Liver (tissue), 9 donors: ENCODE measurements around the gene LEKR1. TPM values are rescaled to one million over a fixed set of nuclear protein-coding genes. Genes with fewer than 3 reads are reported as not detected.
"Not testable (repeated sequence)": the region's sequence is repeated elsewhere in the genome, so short reads cannot be mapped to it uniquely, and the experiment has no call there.

ENCODE experiments used
- DNase-seq: peaks from one replicate; pipeline ENCODE4 v3.0.0-alpha.2; 2017; ENCODE audit warnings: low spot score
- H3K27ac ChIP-seq, 2 donors: one replicate each; pipeline ENCODE4 v1.7.0; 2013; ENCODE audit warnings: inconsistent platforms in 2 of 2, low read length in 2 of 2, control low read depth in 1 of 2, low read depth in 1 of 2, mild to moderate bottlenecking in 1 of 2
- H3K27me3 ChIP-seq, 4 donors: one replicate each; pipeline versions ENCODE4 v1.6.1 to v1.7.0; 2013; ENCODE audit warnings: low read length in 3 of 4, inconsistent platforms in 1 of 4, mild to moderate bottlenecking in 1 of 4, moderate library complexity in 1 of 4; ENCODE audit not compliant: control insufficient read depth in 4 of 4, insufficient read depth in 4 of 4
- H3K36me3 ChIP-seq, 4 donors: one replicate each; pipeline versions ENCODE4 v1.6.1 to v1.7.0; 2013; ENCODE audit warnings: low read length in 3 of 4, mild to moderate bottlenecking in 3 of 4, low read depth in 1 of 4, moderate library complexity in 1 of 4; ENCODE audit not compliant: control insufficient read depth in 4 of 4, insufficient read depth in 3 of 4
- H3K4me1 ChIP-seq, 4 donors: one replicate each; pipeline versions ENCODE4 v1.6.1 to v1.7.0; 2013; ENCODE audit warnings: low read length in 3 of 4, mild to moderate bottlenecking in 3 of 4, moderate library complexity in 1 of 4; ENCODE audit not compliant: control insufficient read depth in 4 of 4, insufficient read depth in 4 of 4
- H3K4me3 ChIP-seq, 3 donors: one replicate each; pipeline versions ENCODE4 v1.6.1 to v1.7.0; 2013; ENCODE audit warnings: low read length in 3 of 3, control low read depth in 1 of 3, low read depth in 1 of 3, mild to moderate bottlenecking in 1 of 3
- H3K9ac ChIP-seq, 2 donors: one replicate each; pipeline ENCODE4 v1.7.0; 2013; ENCODE audit warnings: low read length in 2 of 2, mild to moderate bottlenecking in 2 of 2, moderate library complexity in 2 of 2, control low read depth in 1 of 2, low read depth in 1 of 2
- H3K9me3 ChIP-seq, 4 donors: one replicate each; pipeline versions ENCODE4 v1.6.1 to v1.7.0; 2013; ENCODE audit warnings: low read length in 3 of 4; ENCODE audit not compliant: control insufficient read depth in 4 of 4
- EGR1 ChIP-seq, 2 donors: IDR thresholded peaks; 2 replicates each; pipeline ENCODE4 v1.6.1; 2016 to 2018; ENCODE audit warnings: antibody characterized with exemption in 2 of 2, low read depth in 2 of 2
- FOXA1 ChIP-seq: IDR thresholded peaks from 2 replicates; pipeline ENCODE4 v1.6.1; 2016; ENCODE audit warnings: antibody characterized with exemption
- GABPA ChIP-seq, 2 donors: IDR thresholded peaks in 1 of 2; conservative IDR thresholded peaks in 1 of 2; 2 replicates each; pipeline ENCODE4 v1.6.1; 2016; ENCODE audit warnings: antibody characterized with exemption in 2 of 2, mild to moderate bottlenecking in 1 of 2, moderate library complexity in 1 of 2
- HNF4A ChIP-seq, 2 donors: conservative IDR thresholded peaks; 2 replicates each; pipeline ENCODE4 v1.6.1; 2016; ENCODE audit warnings: antibody characterized with exemption in 2 of 2, mild to moderate bottlenecking in 2 of 2
- HNF4G ChIP-seq: IDR thresholded peaks from 2 replicates; pipeline ENCODE4 v1.6.1; 2016; ENCODE audit warnings: antibody characterized with exemption
- JUND ChIP-seq, 2 donors: IDR thresholded peaks; 2 replicates each; pipeline ENCODE4 v1.6.1; 2016; ENCODE audit warnings: antibody characterized with exemption in 2 of 2
- MAX ChIP-seq: IDR thresholded peaks from 2 replicates; pipeline ENCODE4 v1.6.1; 2016; ENCODE audit warnings: antibody characterized with exemption
- NR2F2 ChIP-seq: IDR thresholded peaks from 2 replicates; pipeline ENCODE4 v1.6.1; 2016; ENCODE audit warnings: antibody characterized with exemption
- RAD21 ChIP-seq, 2 donors: IDR thresholded peaks; 2 replicates each; pipeline ENCODE4 v1.6.1; 2016; ENCODE audit warnings: antibody characterized with exemption in 2 of 2, mild to moderate bottlenecking in 2 of 2
- SP1 ChIP-seq: IDR thresholded peaks from 2 replicates; pipeline ENCODE4 v1.6.1; 2018; ENCODE audit warnings: antibody characterized with exemption, mild to moderate bottlenecking
- TAF1 ChIP-seq: conservative IDR thresholded peaks from 2 replicates; pipeline ENCODE4 v1.6.1; 2016; ENCODE audit warnings: antibody characterized with exemption, mild to moderate bottlenecking
- YY1 ChIP-seq: IDR thresholded peaks from 2 replicates; pipeline ENCODE4 v1.6.1; 2016; ENCODE audit warnings: antibody characterized with exemption, mild to moderate bottlenecking
- ZBTB33 ChIP-seq: IDR thresholded peaks from 2 replicates; pipeline ENCODE4 v1.6.1; 2016; ENCODE audit warnings: antibody characterized with exemption
- WGBS: extraction: QIAGEN DNeasy Blood & Tissue Kit; methylation state at CpG from one replicate; pipeline ENCODE4 v1.1.7; 2013; 5-methylcytosine and 5-hydroxymethylcytosine counted together
- polyA plus RNA-seq, 2 donors: library from polyadenylated mRNA; stranded (reverse) in 1 of 2; unstranded in 1 of 2; fragments of 200-250 nt in 1 of 2; fragments of >200 nt in 1 of 2; fragmentation: Nextera tagmentation in 1 of 2; extraction: Ambion mirVana in 1 of 2; gene quantifications; one replicate each; pipeline versions ENCODE4 v1.2.1 to v1.2.3, GENCODE V29; 2013 to 2015
- total RNA-seq, 2 donors: library from RNA; depleted of rRNA; stranded (reverse); fragments of >200 nt; gene quantifications; one replicate each; pipeline ENCODE4 v1.2.3, GENCODE V29; 2014
- TF ChIP-seq, protein P1 (sequence below): IDR thresholded peaks from 2 replicates; pipeline ENCODE4 v1.6.1; 2016; ENCODE audit warnings: antibody characterized with exemption
- TF ChIP-seq, protein P2 (sequence below): fragments of 150-350 bp; IDR thresholded peaks from 2 replicates; pipeline ENCODE4 v1.5.1; 2017; ENCODE audit warnings: improper control_type of control experiment, low read depth, low read length; ENCODE audit not compliant: missing input control
- donor health status: healthy.
- donor health status: healthy.
- donor health status: healthy.
- donor health status: healthy.
- donor health status: healthy.

LEKR1 gene
- total and polyA plus RNA-seq, 4 donors = 0.19 to 0.72 (median 0.44) TPM

GRCh38 chr3:156963096-156963495 lies 136.9 kb downstream of the LEKR1 start (continued):
- no peak for TF ChIP-seq GABPA (IDR thresholded peaks at IDR 0.05 in 1 of 2, conservative IDR thresholded peaks at IDR 0.05 in 1 of 2)
- TF ChIP-seq RAD21 (IDR thresholded peaks at IDR 0.05) = no peak
- no peak for TF ChIP-seq EGR1 (IDR thresholded peaks at IDR 0.05; ENCODE audit: low read depth in 2 of 2)
- TF ChIP-seq HNF4A (conservative IDR thresholded peaks at IDR 0.05) = no peak
- TF ChIP-seq NR2F2 = no peak
- no peak for TF ChIP-seq FOXA1
- TF ChIP-seq, protein P1, sequence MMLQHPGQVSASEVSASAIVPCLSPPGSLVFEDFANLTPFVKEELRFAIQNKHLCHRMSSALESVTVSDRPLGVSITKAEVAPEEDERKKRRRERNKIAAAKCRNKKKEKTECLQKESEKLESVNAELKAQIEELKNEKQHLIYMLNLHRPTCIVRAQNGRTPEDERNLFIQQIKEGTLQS = no peak
- TF ChIP-seq SP1 = no peak
- no peak for TF ChIP-seq TAF1

DNA sequence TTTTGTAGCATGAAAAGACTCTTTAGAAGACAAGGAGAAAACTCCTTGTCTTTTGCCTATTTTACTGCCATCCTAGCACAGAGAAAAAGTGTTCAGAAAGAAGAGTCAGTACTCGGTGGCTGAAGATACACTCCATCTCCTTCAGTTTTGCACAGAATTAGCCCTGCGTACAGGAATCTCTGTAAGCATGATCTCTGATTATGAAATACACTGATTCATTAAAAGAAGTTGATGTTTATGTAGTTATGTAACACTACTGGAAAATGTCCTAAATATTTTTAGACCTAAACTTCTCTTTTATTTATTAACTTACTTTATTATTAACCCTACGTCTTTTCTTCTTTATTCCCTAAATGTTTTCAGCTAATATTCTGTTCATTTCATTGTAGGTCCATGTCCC lies 138.4 kb downstream of the LEKR1 start:
- 74% methylated on average over 3 of the region's 3 CpGs for WGBS
- TF ChIP-seq, protein P1 = no peak
- TF ChIP-seq FOXA1 (no peak), YY1 (no peak), EGR1 (IDR thresholded peaks at IDR 0.05; ENCODE audit: low read depth in 2 of 2) (no peak), JUND (IDR thresholded peaks at IDR 0.05) (no peak), HNF4G (no peak), RAD21 (IDR thresholded peaks at IDR 0.05) (no peak), MAX (no peak), HNF4A (conservative IDR thresholded peaks at IDR 0.05) (no peak), GABPA (IDR thresholded peaks at IDR 0.05 in 1 of 2, conservative IDR thresholded peaks at IDR 0.05 in 1 of 2) (no peak), ZBTB33 (no peak)
- TF ChIP-seq, protein P2, sequence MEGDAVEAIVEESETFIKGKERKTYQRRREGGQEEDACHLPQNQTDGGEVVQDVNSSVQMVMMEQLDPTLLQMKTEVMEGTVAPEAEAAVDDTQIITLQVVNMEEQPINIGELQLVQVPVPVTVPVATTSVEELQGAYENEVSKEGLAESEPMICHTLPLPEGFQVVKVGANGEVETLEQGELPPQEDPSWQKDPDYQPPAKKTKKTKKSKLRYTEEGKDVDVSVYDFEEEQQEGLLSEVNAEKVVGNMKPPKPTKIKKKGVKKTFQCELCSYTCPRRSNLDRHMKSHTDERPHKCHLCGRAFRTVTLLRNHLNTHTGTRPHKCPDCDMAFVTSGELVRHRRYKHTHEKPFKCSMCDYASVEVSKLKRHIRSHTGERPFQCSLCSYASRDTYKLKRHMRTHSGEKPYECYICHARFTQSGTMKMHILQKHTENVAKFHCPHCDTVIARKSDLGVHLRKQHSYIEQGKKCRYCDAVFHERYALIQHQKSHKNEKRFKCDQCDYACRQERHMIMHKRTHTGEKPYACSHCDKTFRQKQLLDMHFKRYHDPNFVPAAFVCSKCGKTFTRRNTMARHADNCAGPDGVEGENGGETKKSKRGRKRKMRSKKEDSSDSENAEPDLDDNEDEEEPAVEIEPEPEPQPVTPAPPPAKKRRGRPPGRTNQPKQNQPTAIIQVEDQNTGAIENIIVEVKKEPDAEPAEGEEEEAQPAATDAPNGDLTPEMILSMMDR = no peak
- H3K27me3 ChIP-seq = no peaks in the 10 kb centered on the region

DNA sequence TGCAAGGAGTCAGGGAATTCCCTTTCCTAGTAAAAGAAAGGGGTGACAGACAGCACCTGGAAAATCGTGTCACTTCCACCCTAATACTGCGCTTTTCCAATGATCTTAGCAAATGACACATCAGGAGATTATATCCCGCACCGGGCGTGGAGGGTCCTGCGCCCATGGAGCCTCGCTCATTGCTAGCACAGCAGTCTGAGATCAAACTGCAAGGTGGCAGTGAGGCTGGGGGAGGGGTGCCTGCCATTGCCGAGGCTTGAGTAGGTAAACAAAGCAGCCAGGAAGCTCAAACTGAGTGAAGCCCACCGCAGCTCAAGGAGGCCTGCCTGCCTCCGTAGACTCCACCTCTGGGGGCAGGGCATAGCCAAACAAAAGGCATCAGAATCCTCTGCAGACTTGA lies 140.2 kb downstream of the LEKR1 start:
- H3K9me3 ChIP-seq, DNase-seq, H3K27ac ChIP-seq, H3K27me3 ChIP-seq, H3K4me1 ChIP-seq, H3K9ac ChIP-seq, H3K4me3 ChIP-seq, H3K36me3 ChIP-seq: not testable (repeated sequence)
- 96% methylated on average over 10 of the region's 10 CpGs for WGBS

More for the DNA sequence above, 138.4 kb downstream of the LEKR1 start:
- Histone ChIP-seq H3K9ac (no peak overlapping the region), H3K4me3 (no peak overlapping the region), H3K36me3 (no peaks in the 10 kb centered on the region), H3K4me1 (peaks cover 0 to 2% (median 0%) of the 10 kb centered on the region in 4 donors), H3K9me3 (no peaks in the 10 kb centered on the region), H3K27ac (no peak overlapping the region)
- DNase-seq = no peak
